OCI-LY1 (cell line): Measurements from ENCODE around the gene ZNF827.

ENCODE experiments used
- EZH2 ChIP-seq: fragments of 200-600 bp; sonication (generic), shearing (Covaris generic); IDR thresholded peaks from 2 replicates; pipeline ENCODE4 v1.8.0; 2017; ENCODE audit warnings: borderline replicate concordance, mixed run types, mild to moderate bottlenecking, antibody characterized with exemption, low read length, moderate library complexity, mixed read lengths
- TF ChIP-seq, protein P1 (sequence below): fragments of 200-600 bp; sonication (generic), shearing (Covaris generic); IDR thresholded peaks from 2 replicates; pipeline ENCODE4 v1.5.1; 2017; ENCODE audit warnings: mild to moderate bottlenecking, antibody characterized with exemption, low read length, moderate library complexity, mixed read lengths

DNA sequence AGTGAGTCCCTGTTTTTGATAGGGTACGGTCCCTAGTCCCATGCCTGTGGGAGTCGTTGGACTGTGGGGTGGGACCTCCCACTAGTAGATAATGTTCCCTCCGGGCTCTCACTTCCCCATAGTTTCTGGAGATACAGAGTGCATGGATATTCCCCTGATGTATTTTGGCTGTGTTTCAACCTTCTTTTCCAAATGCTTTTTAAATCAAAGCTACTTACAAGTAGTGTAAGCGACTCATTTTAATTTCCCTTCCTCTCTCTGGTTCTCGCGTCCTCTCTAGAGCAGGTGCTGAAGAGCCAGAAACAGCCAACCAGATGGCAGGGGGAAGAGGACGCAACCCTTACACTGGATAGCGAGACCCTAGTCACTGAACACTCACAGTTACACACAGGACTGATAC is 79.2 kb downstream of the ZNF827 start:
- TF ChIP-seq, protein P1, sequence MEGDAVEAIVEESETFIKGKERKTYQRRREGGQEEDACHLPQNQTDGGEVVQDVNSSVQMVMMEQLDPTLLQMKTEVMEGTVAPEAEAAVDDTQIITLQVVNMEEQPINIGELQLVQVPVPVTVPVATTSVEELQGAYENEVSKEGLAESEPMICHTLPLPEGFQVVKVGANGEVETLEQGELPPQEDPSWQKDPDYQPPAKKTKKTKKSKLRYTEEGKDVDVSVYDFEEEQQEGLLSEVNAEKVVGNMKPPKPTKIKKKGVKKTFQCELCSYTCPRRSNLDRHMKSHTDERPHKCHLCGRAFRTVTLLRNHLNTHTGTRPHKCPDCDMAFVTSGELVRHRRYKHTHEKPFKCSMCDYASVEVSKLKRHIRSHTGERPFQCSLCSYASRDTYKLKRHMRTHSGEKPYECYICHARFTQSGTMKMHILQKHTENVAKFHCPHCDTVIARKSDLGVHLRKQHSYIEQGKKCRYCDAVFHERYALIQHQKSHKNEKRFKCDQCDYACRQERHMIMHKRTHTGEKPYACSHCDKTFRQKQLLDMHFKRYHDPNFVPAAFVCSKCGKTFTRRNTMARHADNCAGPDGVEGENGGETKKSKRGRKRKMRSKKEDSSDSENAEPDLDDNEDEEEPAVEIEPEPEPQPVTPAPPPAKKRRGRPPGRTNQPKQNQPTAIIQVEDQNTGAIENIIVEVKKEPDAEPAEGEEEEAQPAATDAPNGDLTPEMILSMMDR, result no peak
- no peak for TF ChIP-seq EZH2
